ENCODE measurements around the gene DDX1. TPM values are rescaled to one million over a fixed set of nuclear protein-coding genes. Genes with fewer than 3 reads are reported as not detected.

Gene DDX1
- total and polyA plus RNA-seq, 9 of the 15 experiments (the other 6 are each of a cell fraction or from before 2014, with no cell fraction given), result 116 to 277 (median 232) TPM

GRCh38 chr2:15554525-15555218 lies 37.0 kb upstream of the DDX1 start (continued):
- TF ChIP-seq CEBPG (CRISPR knock-in tag; IDR thresholded peaks at IDR 0.05) (peak; percentile 89), CEBPG (tag; conservative IDR thresholded peaks at IDR 0.05 in 1 of 2, IDR thresholded peaks at IDR 0.05 in 1 of 2) (peak; percentile 94 to 99), ZBTB2 (IDR thresholded peaks at IDR 0.05) (no peak), TAF9B (IDR thresholded peaks at IDR 0.05; ENCODE audit: partially characterized antibody) (peak; percentile 13), ZNF280A (IDR thresholded peaks at IDR 0.05; ENCODE audit: low read depth, partially characterized antibody) (no peak), GATA2 (CRISPR knock-in tag; IDR thresholded peaks at IDR 0.05) (no peak), ZNF318 (IDR thresholded peaks at IDR 0.05; ENCODE audit: borderline replicate concordance in 1 of 2, low read depth in 1 of 2) (peak in 1 of 2 experiments; percentile 78; a peak in 1 of 4 replicates), GTF2E2 (tag; IDR thresholded peaks at IDR 0.05) (peak; percentile 57; the same call in 1 of the 2 replicates), FOXJ2 (tag; IDR thresholded peaks at IDR 0.05) (peak; percentile 85), ARNT (IDR thresholded peaks at IDR 0.05) (0 out of 4 replicates have a peak, but pooled peaks of 1 of the 2 experiments have one; percentile 26), POLR3G (IDR thresholded peaks at IDR 0.05; ENCODE audit: extremely low read depth, insufficient read length, insufficient replicate concordance) (no peak), SIN3A (IDR thresholded peaks at IDR 0.05; ENCODE audit: borderline replicate concordance in 2 of 2, control insufficient read depth in 1 of 2, low read depth in 2 of 2, low read length in 2 of 2) (no peak), TAL1 (IDR thresholded peaks at IDR 0.05) (no peak; the same call in 1 of the 2 replicates), HNRNPUL1 (IDR thresholded peaks at IDR 0.05; ENCODE audit: low read length) (no peak), SMARCA4 (IDR thresholded peaks at IDR 0.05) (peak; percentile 82; the same call in 1 of the 2 replicates), C11orf30 (IDR thresholded peaks at IDR 0.05; ENCODE audit: low read depth) (peak; percentile 73), NCOR1 (IDR thresholded peaks at IDR 0.05) (no peak; the same call in 1 of the 2 replicates)

Data from K562 (cell line).